ENCODE results near the gene CPE.
A peak's percentile ranks its signal among the peaks of the same experiment; 100 is the strongest.
"Not testable (repeated sequence)": the region's sequence is repeated elsewhere in the genome, so short reads cannot be mapped to it uniquely, and the experiment has no call there.

The CPE gene

GRCh38 chr4:165378745-165379677, at the start of gene CPE:
Gene CPE, plus strand, starts transcription at chr4:165379008. Its CDS starts 214 bp downstream, at chr4:165379222.
- DNase-seq (ENCODE audit: low spot score): peak; percentile 76

GRCh38 chr4:165330071-165330470, 48.7 kb upstream of the CPE start:
- DNase-seq (ENCODE audit: low spot score): no peak

- no peak for DNase-seq (ENCODE audit: low spot score)
Observed at GRCh38 chr4:165330666-165331065, 48.1 kb upstream of the CPE start.

DNA sequence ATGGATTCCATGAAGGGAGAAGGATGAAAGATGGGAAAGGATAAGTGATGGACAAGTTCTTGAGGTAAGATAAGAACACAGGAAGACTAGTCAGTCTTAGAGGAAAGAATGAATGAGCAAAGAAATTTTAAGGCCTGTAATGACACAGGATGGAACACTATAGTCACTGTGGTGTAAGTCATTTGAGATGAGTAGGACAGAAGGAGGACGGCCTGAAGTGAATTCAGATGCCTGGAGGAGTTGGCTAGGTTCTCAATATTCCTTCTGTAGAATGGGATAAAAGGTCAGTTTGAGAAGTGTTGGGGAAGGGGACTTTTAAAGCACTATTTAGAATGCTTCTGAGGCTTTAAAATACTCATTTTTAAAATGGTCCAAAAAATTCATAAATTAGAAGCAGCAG, 47.4 kb upstream of the CPE start:
- DNase-seq (ENCODE audit: low spot score): no peak

GRCh38 chr4:165331823-165332222, 47.0 kb upstream of the CPE start:
- no peak for DNase-seq (ENCODE audit: low spot score)

GRCh38 chr4:165332502-165332901, 46.3 kb upstream of the CPE start:
- DNase-seq (ENCODE audit: low spot score): no peak

GRCh38 chr4:165335163-165335703, 43.6 kb upstream of the CPE start:
- no peak for DNase-seq (ENCODE audit: low spot score)

GRCh38 chr4:165336743-165337142, 42.1 kb upstream of the CPE start:
- DNase-seq (ENCODE audit: low spot score): no peak

GRCh38 chr4:165342340-165342739, 36.5 kb upstream of the CPE start:
- not testable (repeated sequence) for DNase-seq (ENCODE audit: low spot score)

- no peak for DNase-seq (ENCODE audit: low spot score)
Observed at GRCh38 chr4:165343353-165344191, 35.2 kb upstream of the CPE start.

GRCh38 chr4:165345666-165346417, 33.0 kb upstream of the CPE start:
- DNase-seq (ENCODE audit: low spot score): no peak

GRCh38 chr4:165347647-165348569, 30.9 kb upstream of the CPE start:
- no peak for DNase-seq (ENCODE audit: low spot score)

- DNase-seq (ENCODE audit: low spot score): no peak
Observed at GRCh38 chr4:165351359-165352130, 27.3 kb upstream of the CPE start.

- DNase-seq (ENCODE audit: low spot score): no peak
Observed at GRCh38 chr4:165355900-165356300, 22.9 kb upstream of the CPE start.

GRCh38 chr4:165359506-165359905, 19.3 kb upstream of the CPE start:
- peak; percentile 40 for DNase-seq (ENCODE audit: low spot score)

GRCh38 chr4:165360041-165360695, 18.6 kb upstream of the CPE start:
- DNase-seq (ENCODE audit: low spot score): peak; percentile 42

DNA sequence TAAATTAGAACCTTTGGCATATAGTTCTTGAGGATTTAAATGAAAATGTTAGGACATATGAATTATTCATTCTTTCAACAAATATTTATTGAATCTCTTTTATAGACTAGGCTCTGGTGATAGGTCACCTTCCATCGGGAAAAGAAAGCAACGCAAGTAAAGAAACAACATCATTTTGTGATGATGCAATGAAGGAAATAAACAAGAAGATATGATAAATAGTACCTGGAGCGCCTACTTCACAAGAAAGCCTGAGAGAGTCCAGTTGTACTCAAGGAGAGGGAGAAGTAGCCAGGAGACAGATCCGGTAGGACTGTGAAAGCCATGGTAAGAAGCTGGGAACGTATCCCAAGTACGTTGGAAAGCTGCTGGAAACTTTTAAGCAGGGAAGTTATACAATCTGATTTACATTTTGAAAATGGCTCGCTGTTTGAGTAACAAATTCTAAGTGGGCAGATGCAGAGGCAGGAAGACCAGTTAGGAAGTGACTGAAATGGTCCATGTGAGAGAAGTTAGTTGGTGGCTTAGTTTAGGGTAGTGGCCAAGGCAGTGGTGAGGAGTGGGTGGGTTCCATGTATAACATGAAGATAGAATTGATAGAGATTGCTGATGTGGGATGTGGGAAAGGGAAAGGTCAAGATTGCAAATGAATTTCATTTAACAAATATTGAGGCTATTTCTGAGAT, 17.7 kb upstream of the CPE start:
- no peak for DNase-seq (ENCODE audit: low spot score)

GRCh38 chr4:165361810-165362209, 17.0 kb upstream of the CPE start:
- no peak for DNase-seq (ENCODE audit: low spot score)
